GM06990 (cell line): ENCODE results near the gene DMBX1.

Experiments used
- DNase-seq: peaks from one replicate; pipeline ENCODE4 v3.0.0-alpha.2; 2011; ENCODE audit not compliant: insufficient read length; ENCODE audit errors: extremely low read depth
- H3K27me3 ChIP-seq: replicated peaks from 2 replicates; pipeline ENCODE4 v1.6.0; 2011; ENCODE audit warnings: low read length; ENCODE audit not compliant: control insufficient read depth, insufficient read depth
- H3K36me3 ChIP-seq: 2 replicates; pipeline ENCODE4 v1.5.1; 2011; ENCODE audit warnings: low read length; ENCODE audit not compliant: control insufficient read depth, insufficient read depth
- H3K4me3 ChIP-seq: replicated peaks from 2 replicates; pipeline ENCODE4 v1.5.1; 2011; ENCODE audit warnings: low read depth, mild to moderate bottlenecking, control low read depth, low read length
- CTCF ChIP-seq: IDR thresholded peaks from 2 replicates; pipeline ENCODE4 v1.5.1; 2011; ENCODE audit warnings: low read length, control low read depth, mild to moderate bottlenecking, inconsistent platforms; ENCODE audit not compliant: insufficient read depth, poor library complexity, severe bottlenecking

Gene DMBX1

GRCh38 chr1:46474570-46474969 lies 15.1 kb upstream of the DMBX1 start:
- no peak overlapping the region for H3K4me3 ChIP-seq
- peaks cover 2% of the 10 kb centered on the region; the same call in 1 of the 2 replicates for H3K27me3 ChIP-seq
- TF ChIP-seq CTCF, result no peak
- no peak for DNase-seq
- no peaks in the 10 kb centered on the region for H3K36me3 ChIP-seq

DNA sequence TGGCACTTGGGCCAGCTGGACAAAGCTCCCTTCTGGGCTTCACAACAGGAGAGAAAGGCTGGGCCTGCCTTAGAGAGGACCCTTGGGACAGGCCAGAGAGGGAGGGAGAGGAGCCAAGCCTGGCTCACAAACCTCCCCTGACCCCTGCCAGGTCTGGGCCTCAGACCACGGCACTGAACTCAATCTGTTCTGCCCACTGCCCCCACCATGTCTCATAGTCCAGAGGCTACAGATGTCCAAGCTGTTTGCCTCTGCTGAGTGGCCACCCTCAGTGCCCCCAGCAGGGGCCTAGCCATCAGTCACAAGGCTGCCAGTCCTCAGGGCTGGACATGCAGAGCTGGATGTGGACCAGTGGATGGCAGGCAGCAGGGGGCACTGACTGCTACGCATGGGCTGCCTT lies 13.0 kb upstream of the DMBX1 start:
- no peak for DNase-seq

GRCh38 chr1:46477153-46477929 lies 12.3 kb upstream of the DMBX1 start:
- no peaks in the 10 kb centered on the region for H3K36me3 ChIP-seq
- no peak overlapping the region for H3K4me3 ChIP-seq
- peak; percentile 95 for TF ChIP-seq CTCF
- peak; percentile 67 for DNase-seq
- no peaks in the 10 kb centered on the region for H3K27me3 ChIP-seq

More for the DNA sequence above, 13.0 kb upstream of the DMBX1 start:
- TF ChIP-seq CTCF, result no peak
- H3K27me3 ChIP-seq, result no peaks in the 10 kb centered on the region; the same call in 1 of the 2 replicates
- H3K36me3 ChIP-seq, result no peaks in the 10 kb centered on the region
- H3K4me3 ChIP-seq, result no peak overlapping the region

GRCh38 chr1:46478721-46479485 lies 10.7 kb upstream of the DMBX1 start:
- TF ChIP-seq CTCF, result no peak
- DNase-seq, result no peak
- no peaks in the 10 kb centered on the region for H3K27me3 ChIP-seq
- H3K36me3 ChIP-seq, result no peaks in the 10 kb centered on the region
- H3K4me3 ChIP-seq, result no peak overlapping the region

GRCh38 chr1:46479744-46480350 lies 9.8 kb upstream of the DMBX1 start:
- no peak for DNase-seq
- Histone ChIP-seq H3K27me3 (no peaks in the 10 kb centered on the region), H3K4me3 (no peak overlapping the region), H3K36me3 (no peaks in the 10 kb centered on the region)
- TF ChIP-seq CTCF, result no peak
